ENCODE data around the gene SPEN.
"Not testable (repeated sequence)": the region's sequence is repeated elsewhere in the genome, so short reads cannot be mapped to it uniquely, and the experiment has no call there.

The SPEN gene

GRCh38 chr1:15833842-15834405 is 13.6 kb upstream of the SPEN start:
- no peak for DNase-seq

- DNase-seq: peak; percentile 91
These were observed 12.9 kb upstream of the SPEN start for GRCh38 chr1:15834406-15835204.

- no peak for DNase-seq
These were observed 12.2 kb upstream of the SPEN start for GRCh38 chr1:15835205-15835740.

- peak; percentile 100 for DNase-seq
These were observed 11.6 kb upstream of the SPEN start for GRCh38 chr1:15835741-15836510.

GRCh38 chr1:15836511-15836771 is 11.1 kb upstream of the SPEN start:
- DNase-seq: not testable (repeated sequence)

GRCh38 chr1:15836772-15837669 is 10.5 kb upstream of the SPEN start:
- DNase-seq: no peak

GRCh38 chr1:15837931-15838330 is 9.6 kb upstream of the SPEN start:
- DNase-seq: no peak

GRCh38 chr1:15838721-15839120 is 8.8 kb upstream of the SPEN start:
- DNase-seq: no peak

- no peak for DNase-seq
These were observed 3.5 kb upstream of the SPEN start for GRCh38 chr1:15843826-15844572.

- DNase-seq: not testable (repeated sequence)
These were observed 1.5 kb upstream of the SPEN start for GRCh38 chr1:15846056-15846455.

GRCh38 chr1:15847893-15848142 is 311 bp downstream of the SPEN start:
- no peak for DNase-seq

GRCh38 chr1:15848143-15848928 is 829 bp downstream of the SPEN start:
- peak; percentile 16 for DNase-seq

GRCh38 chr1:15848929-15849774 is 1.6 kb downstream of the SPEN start:
- DNase-seq: peak; percentile 85

- DNase-seq: peak; percentile 72
These were observed 2.3 kb downstream of the SPEN start for GRCh38 chr1:15849775-15850324.

- no peak for DNase-seq
These were observed 3.0 kb downstream of the SPEN start for GRCh38 chr1:15850471-15851001.

- DNase-seq: no peak
These were observed 3.9 kb downstream of the SPEN start for GRCh38 chr1:15851210-15852035.

- peak; percentile 11 for DNase-seq
These were observed 4.7 kb downstream of the SPEN start for GRCh38 chr1:15852036-15852827.

- DNase-seq: no peak
These were observed 5.4 kb downstream of the SPEN start for GRCh38 chr1:15852828-15853302.

All from fibroblast of skin of right quadriceps (primary cell).